Stimulated activated naive CD4-positive, alpha-beta T cell (primary cell): ENCODE measurements around the gene PXYLP1.
A peak's percentile ranks its signal among the peaks of the same experiment; 100 is the strongest.
"Not testable (repeated sequence)": the region's sequence is repeated elsewhere in the genome, so short reads cannot be mapped to it uniquely, and the experiment has no call there.

Experiments
- DNase-seq, 6 experiments: peaks; one replicate each; lab custom pipeline; 2025; lab: John Stamatoyannopoulos, UW

The PXYLP1 gene

GRCh38 chr3:141294848-141295247 is 63.2 kb downstream of the PXYLP1 start:
- DNase-seq: no peak

- peak in 3 of 6 experiments; percentile 35 to 48 (median 44) for DNase-seq
Measured at GRCh38 chr3:141300426-141300825, 68.8 kb downstream of the PXYLP1 start.

GRCh38 chr3:141302364-141303141 is 70.9 kb downstream of the PXYLP1 start:
- no peak for DNase-seq

- DNase-seq: peak; percentile 16 to 87 (median 56)
Measured at GRCh38 chr3:141303481-141304223, 72.0 kb downstream of the PXYLP1 start.

GRCh38 chr3:141305436-141305835 is 73.8 kb downstream of the PXYLP1 start:
- no peak for DNase-seq

GRCh38 chr3:141306276-141306675 is 74.7 kb downstream of the PXYLP1 start:
- DNase-seq: no peak

- peak in 5 of 6 experiments; percentile 9 to 84 (median 80) for DNase-seq
Measured at GRCh38 chr3:141306922-141307321, 75.3 kb downstream of the PXYLP1 start.

- peak in 4 of 6 experiments; percentile 2 to 63 (median 29) for DNase-seq
Measured at GRCh38 chr3:141307351-141308059, 75.9 kb downstream of the PXYLP1 start.

GRCh38 chr3:141308588-141309218 is 77.1 kb downstream of the PXYLP1 start:
- DNase-seq: no peak

- DNase-seq: no peak
Measured at GRCh38 chr3:141311170-141311495, 79.5 kb downstream of the PXYLP1 start.

- DNase-seq: peak; percentile 92 to 97 (median 96)
Measured at GRCh38 chr3:141311496-141312353, 80.1 kb downstream of the PXYLP1 start.

- no peak for DNase-seq
Measured at GRCh38 chr3:141312354-141313092, 80.9 kb downstream of the PXYLP1 start.

GRCh38 chr3:141313093-141313683 is 81.6 kb downstream of the PXYLP1 start:
- DNase-seq: no peak

GRCh38 chr3:141314415-141314814 is 82.8 kb downstream of the PXYLP1 start:
- DNase-seq: not testable (repeated sequence)

- DNase-seq: no peak
Measured at GRCh38 chr3:141316851-141317250, 85.2 kb downstream of the PXYLP1 start.

- peak in 2 of 6 experiments; percentile 19 to 20 for DNase-seq
Measured at GRCh38 chr3:141320399-141321108, 88.9 kb downstream of the PXYLP1 start.

GRCh38 chr3:141321109-141321497 is 89.5 kb downstream of the PXYLP1 start:
- DNase-seq: peak in 1 of 6 experiments; percentile 19

- DNase-seq: no peak
Measured at GRCh38 chr3:141323936-141324704, 92.5 kb downstream of the PXYLP1 start.

- no peak for DNase-seq
Measured at GRCh38 chr3:141326123-141326522, 94.5 kb downstream of the PXYLP1 start.
